Ishikawa (cell line): ENCODE data around the gene DMD.

Experiments
- CEBPB ChIP-seq: IDR thresholded peaks from 2 replicates; pipeline ENCODE4 v1.6.1; 2012
- CREB1 ChIP-seq: IDR thresholded peaks from 2 replicates; pipeline ENCODE4 v1.6.1; 2012; ENCODE audit warnings: low read depth
- EGR1 ChIP-seq: IDR thresholded peaks from 2 replicates; pipeline ENCODE4 v1.6.1; 2012
- EP300 ChIP-seq: IDR thresholded peaks from 2 replicates; pipeline ENCODE4 v1.6.1; 2012; ENCODE audit warnings: borderline replicate concordance
- FOXM1 ChIP-seq: IDR thresholded peaks from 2 replicates; pipeline ENCODE4 v1.6.1; 2012; ENCODE audit warnings: low read depth, borderline replicate concordance
- RAD21 ChIP-seq: IDR thresholded peaks from 2 replicates; pipeline ENCODE4 v1.6.1; 2012; ENCODE audit warnings: low read depth
- TAF1 ChIP-seq: IDR thresholded peaks from 2 replicates; pipeline ENCODE4 v1.6.1; 2012; ENCODE audit warnings: low read depth, mild to moderate bottlenecking
- TCF12 ChIP-seq: IDR thresholded peaks from 2 replicates; pipeline ENCODE4 v1.6.1; 2012; ENCODE audit warnings: low read depth
- TEAD4 ChIP-seq: IDR thresholded peaks from 2 replicates; pipeline ENCODE4 v1.6.1; 2012
- USF1 ChIP-seq: IDR thresholded peaks from 2 replicates; pipeline ENCODE4 v1.6.1; 2012
- YY1 ChIP-seq: IDR thresholded peaks from 2 replicates; pipeline ENCODE4 v1.6.1; 2012; ENCODE audit warnings: low read depth
- TF ChIP-seq, protein P1 (sequence below): IDR thresholded peaks from 2 replicates; pipeline ENCODE4 v1.6.1; 2012
- TF ChIP-seq, protein P2 (sequence below): IDR thresholded peaks from 2 replicates; pipeline ENCODE4 v1.6.1; 2012; ENCODE audit warnings: low read depth, mild to moderate bottlenecking

GRCh38 chrX:31932769-31933168 is 1278.6 kb downstream of the DMD start:
- TF ChIP-seq CREB1 (no peak), EP300 (no peak), FOXM1 (no peak), EGR1 (no peak), RAD21 (no peak), YY1 (no peak), TAF1 (no peak), CEBPB (no peak), USF1 (no peak), TCF12 (no peak), TEAD4 (no peak)
- TF ChIP-seq, protein P1, sequence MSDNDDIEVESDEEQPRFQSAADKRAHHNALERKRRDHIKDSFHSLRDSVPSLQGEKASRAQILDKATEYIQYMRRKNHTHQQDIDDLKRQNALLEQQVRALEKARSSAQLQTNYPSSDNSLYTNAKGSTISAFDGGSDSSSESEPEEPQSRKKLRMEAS: no peak
- TF ChIP-seq, protein P2, sequence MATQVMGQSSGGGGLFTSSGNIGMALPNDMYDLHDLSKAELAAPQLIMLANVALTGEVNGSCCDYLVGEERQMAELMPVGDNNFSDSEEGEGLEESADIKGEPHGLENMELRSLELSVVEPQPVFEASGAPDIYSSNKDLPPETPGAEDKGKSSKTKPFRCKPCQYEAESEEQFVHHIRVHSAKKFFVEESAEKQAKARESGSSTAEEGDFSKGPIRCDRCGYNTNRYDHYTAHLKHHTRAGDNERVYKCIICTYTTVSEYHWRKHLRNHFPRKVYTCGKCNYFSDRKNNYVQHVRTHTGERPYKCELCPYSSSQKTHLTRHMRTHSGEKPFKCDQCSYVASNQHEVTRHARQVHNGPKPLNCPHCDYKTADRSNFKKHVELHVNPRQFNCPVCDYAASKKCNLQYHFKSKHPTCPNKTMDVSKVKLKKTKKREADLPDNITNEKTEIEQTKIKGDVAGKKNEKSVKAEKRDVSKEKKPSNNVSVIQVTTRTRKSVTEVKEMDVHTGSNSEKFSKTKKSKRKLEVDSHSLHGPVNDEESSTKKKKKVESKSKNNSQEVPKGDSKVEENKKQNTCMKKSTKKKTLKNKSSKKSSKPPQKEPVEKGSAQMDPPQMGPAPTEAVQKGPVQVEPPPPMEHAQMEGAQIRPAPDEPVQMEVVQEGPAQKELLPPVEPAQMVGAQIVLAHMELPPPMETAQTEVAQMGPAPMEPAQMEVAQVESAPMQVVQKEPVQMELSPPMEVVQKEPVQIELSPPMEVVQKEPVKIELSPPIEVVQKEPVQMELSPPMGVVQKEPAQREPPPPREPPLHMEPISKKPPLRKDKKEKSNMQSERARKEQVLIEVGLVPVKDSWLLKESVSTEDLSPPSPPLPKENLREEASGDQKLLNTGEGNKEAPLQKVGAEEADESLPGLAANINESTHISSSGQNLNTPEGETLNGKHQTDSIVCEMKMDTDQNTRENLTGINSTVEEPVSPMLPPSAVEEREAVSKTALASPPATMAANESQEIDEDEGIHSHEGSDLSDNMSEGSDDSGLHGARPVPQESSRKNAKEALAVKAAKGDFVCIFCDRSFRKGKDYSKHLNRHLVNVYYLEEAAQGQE: no peak
